ENCODE measurements around the gene MBD3L4.

- TF ChIP-seq CTCF (IDR thresholded peaks at IDR 0.05; ENCODE audit: extremely low read depth in 1 of 2, insufficient read depth in 1 of 2, low read depth in 1 of 2, low read length in 2 of 2) (no peak), POLR2AphosphoS5 (IDR thresholded peaks at IDR 0.05; ENCODE audit: insufficient read depth, low read depth, low read length) (no peak), POLR2A (IDR thresholded peaks at IDR 0.05; ENCODE audit: low read depth, low read length) (no peak), MAX (IDR thresholded peaks at IDR 0.05; ENCODE audit: insufficient read depth, insufficient read length) (no peak), EZH2 (IDR thresholded peaks at IDR 0.05; ENCODE audit: borderline replicate concordance, low read depth, low read length, severe bottlenecking) (no peak), MYC (IDR thresholded peaks at IDR 0.05; ENCODE audit: low read depth, low read length) (no peak), GATA2 (IDR thresholded peaks at IDR 0.05; ENCODE audit: insufficient read depth, insufficient read length, low read depth, low read length) (no peak)
These were observed 52.1 kb downstream of the MBD3L4 start for GRCh38 chr19:6987850-6988249.

Measured in endothelial cell of umbilical vein (primary cell).